Measurements from ENCODE around the gene SLC28A2. TPM values are rescaled to one million over a fixed set of nuclear protein-coding genes. Genes with fewer than 3 reads are reported as not detected.

SLC28A2 gene
- polyA plus RNA-seq, 1 of the 3 experiments (the other 2 are of a cell fraction): not detected

DNA sequence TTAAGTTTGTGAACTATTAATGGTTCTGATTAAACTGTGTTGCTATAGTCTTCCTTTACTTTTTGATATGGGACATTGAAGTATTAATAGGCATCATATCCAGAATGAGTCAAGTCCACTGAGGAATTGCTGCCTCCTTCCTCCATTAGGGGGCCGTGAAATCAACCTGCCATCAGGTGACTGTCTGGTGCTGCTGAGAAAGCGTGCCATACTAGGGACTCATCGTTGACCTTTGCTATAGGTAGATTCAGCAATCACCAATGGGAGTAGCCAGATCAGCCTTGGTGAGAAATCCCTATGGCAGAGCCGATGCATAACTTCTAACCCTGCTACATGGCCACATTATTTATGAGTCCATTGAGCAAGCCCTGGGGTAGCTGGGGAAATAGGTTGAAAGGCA is 30.1 kb upstream of the SLC28A2 start:
- no peak overlapping the region for H3K4me2 ChIP-seq
- no peaks in the 10 kb centered on the region for H3K4me1 ChIP-seq (ENCODE audit: control insufficient read depth in 1 of 2, insufficient read depth in 2 of 2, low read depth in 1 of 2, low read length in 1 of 2)
- no peak overlapping the region for H3K9ac ChIP-seq
- no peak for TF ChIP-seq NRF1 (IDR thresholded peaks at IDR 0.05; ENCODE audit: low read depth, low read length)
- no peak for TF ChIP-seq TCF12 (IDR thresholded peaks at IDR 0.05)
- no peak for TF ChIP-seq CHD2 (IDR thresholded peaks at IDR 0.05; ENCODE audit: low read length, partially characterized antibody)
- no peak for TF ChIP-seq YY1 (IDR thresholded peaks at IDR 0.05; ENCODE audit: low read depth)
- TF ChIP-seq JUND (IDR thresholded peaks at IDR 0.05): no peak
- no peak for TF ChIP-seq PBX3 (IDR thresholded peaks at IDR 0.05)
- no peak for TF ChIP-seq RFX5 (IDR thresholded peaks at IDR 0.05; ENCODE audit: low read length)
- TF ChIP-seq, protein P1, sequence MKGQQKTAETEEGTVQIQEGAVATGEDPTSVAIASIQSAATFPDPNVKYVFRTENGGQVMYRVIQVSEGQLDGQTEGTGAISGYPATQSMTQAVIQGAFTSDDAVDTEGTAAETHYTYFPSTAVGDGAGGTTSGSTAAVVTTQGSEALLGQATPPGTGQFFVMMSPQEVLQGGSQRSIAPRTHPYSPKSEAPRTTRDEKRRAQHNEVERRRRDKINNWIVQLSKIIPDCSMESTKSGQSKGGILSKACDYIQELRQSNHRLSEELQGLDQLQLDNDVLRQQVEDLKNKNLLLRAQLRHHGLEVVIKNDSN (IDR thresholded peaks at IDR 0.05; ENCODE audit: borderline replicate concordance, low read depth): no peak
- no peak for TF ChIP-seq FOXJ3 (CRISPR knock-in tag; IDR thresholded peaks at IDR 0.05)
- no peak for TF ChIP-seq POLR2AphosphoS5 (IDR thresholded peaks at IDR 0.05; ENCODE audit: low read depth, low read length)
- TF ChIP-seq GABPA (IDR thresholded peaks at IDR 0.05; ENCODE audit: low read depth): no peak
- no peak for TF ChIP-seq MAX (IDR thresholded peaks at IDR 0.05; ENCODE audit: low read depth)
- H2AFZ ChIP-seq (ENCODE audit: low read depth): no peak overlapping the region
- H3K9me2 ChIP-seq: no peaks in the 10 kb centered on the region
- no peaks in the 10 kb centered on the region for H3K36me3 ChIP-seq (replicated peaks in 1 of 2; ENCODE audit: control insufficient read depth in 1 of 2, insufficient read depth in 2 of 2, low read length in 1 of 2)
- no peaks in the 10 kb centered on the region for H3K9me3 ChIP-seq
- no peaks in the 10 kb centered on the region for H4K20me1 ChIP-seq (ENCODE audit: insufficient read depth)
- no peak for DNase-seq
- H3K27ac ChIP-seq (ENCODE audit: low read depth in 2 of 2, low read length in 1 of 2): no peak overlapping the region
- no peaks in the 10 kb centered on the region for H3K79me2 ChIP-seq (ENCODE audit: insufficient read depth)
- POLR2A ChIA-PET: no interaction called here
- H3K27me3 ChIP-seq (ENCODE audit: insufficient read depth): peaks cover 5% of the 10 kb centered on the region; the same call in 1 of the 2 replicates
- 42% methylated on average over 4 of the region's 4 CpGs for WGBS (ENCODE audit: low lambda C conversion rate)
- CTCF ChIA-PET: interaction anchor here (1.0 to 2.8 kb wide), 4 partner anchors 9 to 17 kb away, joined by 4 to 21 read pairs (median 6); no protein-coding TSS in a partner anchor
- H3F3A ChIP-seq (replicated peaks; ENCODE audit: insufficient read depth): no peaks in the 10 kb centered on the region
- no peak overlapping the region for H3K4me3 ChIP-seq (ENCODE audit: low read depth in 2 of 2, low read length in 1 of 2)

DNA sequence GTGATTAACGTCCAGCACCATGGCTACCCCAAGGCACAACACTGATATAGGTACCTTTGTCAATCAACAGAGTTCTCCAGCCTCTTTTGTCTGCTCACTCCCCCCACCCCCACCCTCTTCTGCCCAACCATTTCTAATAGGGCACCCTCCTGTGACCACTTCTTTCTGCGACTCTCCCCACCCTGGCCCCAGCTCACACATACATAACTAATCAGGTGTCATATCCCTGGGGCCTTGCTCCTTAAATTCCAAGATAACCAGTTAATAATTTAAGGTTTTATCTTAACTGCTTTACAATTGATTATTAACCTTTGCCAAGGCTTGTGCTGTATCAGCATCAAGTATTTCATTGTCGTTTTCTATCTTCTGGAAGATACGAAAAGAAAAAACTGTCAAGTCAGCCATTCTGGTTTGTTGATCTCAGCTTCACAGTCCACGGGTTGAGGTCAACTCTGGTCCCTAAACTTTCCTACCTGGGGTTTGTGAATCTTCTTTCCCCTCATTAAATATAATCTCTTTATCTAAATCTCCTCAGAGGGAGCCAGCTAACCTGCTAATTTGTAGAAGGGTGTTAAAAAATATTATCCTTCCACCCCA is 27.3 kb upstream of the SLC28A2 start:
- ChIA-PET POLR2A (interaction anchor here (0.7 kb wide), 1 partner anchor 12 kb away, joined by 4 read pairs; no protein-coding TSS in a partner anchor), CTCF (interaction anchor here (0.8 to 2.8 kb wide), 3 partner anchors 19 to 107 kb away, joined by 3 to 21 read pairs (median 6); no protein-coding TSS in a partner anchor)
- Histone ChIP-seq H3K4me3 (ENCODE audit: low read depth in 2 of 2, low read length in 1 of 2) (no peak overlapping the region), H3K4me1 (ENCODE audit: control insufficient read depth in 1 of 2, insufficient read depth in 2 of 2, low read depth in 1 of 2, low read length in 1 of 2) (no peaks in the 10 kb centered on the region), H3F3A (replicated peaks; ENCODE audit: insufficient read depth) (no peaks in the 10 kb centered on the region), H3K4me2 (no peak overlapping the region), H3K79me2 (ENCODE audit: insufficient read depth) (no peaks in the 10 kb centered on the region), H2AFZ (ENCODE audit: low read depth) (no peak overlapping the region), H3K9ac (no peak overlapping the region), H3K27me3 (ENCODE audit: insufficient read depth) (peaks cover 5% of the 10 kb centered on the region; the same call in 1 of the 2 replicates), H4K20me1 (ENCODE audit: insufficient read depth) (no peaks in the 10 kb centered on the region), H3K9me2 (no peaks in the 10 kb centered on the region), H3K36me3 (replicated peaks in 1 of 2; ENCODE audit: control insufficient read depth in 1 of 2, insufficient read depth in 2 of 2, low read length in 1 of 2) (no peaks in the 10 kb centered on the region), H3K9me3 (no peaks in the 10 kb centered on the region), H3K27ac (ENCODE audit: low read depth in 2 of 2, low read length in 1 of 2) (no peak overlapping the region)
- TF ChIP-seq YY1 (IDR thresholded peaks at IDR 0.05; ENCODE audit: low read depth) (no peak), GABPA (IDR thresholded peaks at IDR 0.05; ENCODE audit: low read depth) (no peak), RXRA (IDR thresholded peaks at IDR 0.05; ENCODE audit: borderline replicate concordance, low read depth) (no peak), ELF1 (IDR thresholded peaks at IDR 0.05) (no peak)
- TF ChIP-seq, protein P2, sequence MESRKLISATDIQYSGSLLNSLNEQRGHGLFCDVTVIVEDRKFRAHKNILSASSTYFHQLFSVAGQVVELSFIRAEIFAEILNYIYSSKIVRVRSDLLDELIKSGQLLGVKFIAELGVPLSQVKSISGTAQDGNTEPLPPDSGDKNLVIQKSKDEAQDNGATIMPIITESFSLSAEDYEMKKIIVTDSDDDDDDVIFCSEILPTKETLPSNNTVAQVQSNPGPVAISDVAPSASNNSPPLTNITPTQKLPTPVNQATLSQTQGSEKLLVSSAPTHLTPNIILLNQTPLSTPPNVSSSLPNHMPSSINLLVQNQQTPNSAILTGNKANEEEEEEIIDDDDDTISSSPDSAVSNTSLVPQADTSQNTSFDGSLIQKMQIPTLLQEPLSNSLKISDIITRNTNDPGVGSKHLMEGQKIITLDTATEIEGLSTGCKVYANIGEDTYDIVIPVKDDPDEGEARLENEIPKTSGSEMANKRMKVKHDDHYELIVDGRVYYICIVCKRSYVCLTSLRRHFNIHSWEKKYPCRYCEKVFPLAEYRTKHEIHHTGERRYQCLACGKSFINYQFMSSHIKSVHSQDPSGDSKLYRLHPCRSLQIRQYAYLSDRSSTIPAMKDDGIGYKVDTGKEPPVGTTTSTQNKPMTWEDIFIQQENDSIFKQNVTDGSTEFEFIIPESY (IDR thresholded peaks at IDR 0.05; ENCODE audit: borderline replicate concordance, low read depth): no peak
- no peak for DNase-seq
- WGBS (ENCODE audit: low lambda C conversion rate): 51% methylated on average over 5 of the region's 5 CpGs
